Stimulated activated CD8-positive, alpha-beta memory T cell treated with anti-CD3 and anti-CD28 coated beads, Interleukin-15, amount 100 ng/mL, for 24 hours (primary cell): Measurements from ENCODE around the gene DMRTB1.
"Not testable (repeated sequence)": the region's sequence is repeated elsewhere in the genome, so short reads cannot be mapped to it uniquely, and the experiment has no call there.

Experiments used
- DNase-seq: peaks from one replicate; pipeline ENCODE4 v3.0.0-alpha.2; 2020; ENCODE audit warnings: low read depth

The DMRTB1 gene

GRCh38 chr1:53459321-53460175 is at the start of gene DMRTB1:
DMRTB1 (plus strand) TSS chr1:53459399; CDS start chr1:53459454, 55 bp downstream.
- DNase-seq, result no peak

GRCh38 chr1:53409695-53410094 is 49.5 kb upstream of the DMRTB1 start:
- no peak for DNase-seq

- DNase-seq, result no peak
These were observed 49.1 kb upstream of the DMRTB1 start for GRCh38 chr1:53410100-53410541.

- DNase-seq, result no peak
These were observed 48.5 kb upstream of the DMRTB1 start for GRCh38 chr1:53410701-53411100.

GRCh38 chr1:53411541-53412152 is 47.6 kb upstream of the DMRTB1 start:
- no peak for DNase-seq

DNA sequence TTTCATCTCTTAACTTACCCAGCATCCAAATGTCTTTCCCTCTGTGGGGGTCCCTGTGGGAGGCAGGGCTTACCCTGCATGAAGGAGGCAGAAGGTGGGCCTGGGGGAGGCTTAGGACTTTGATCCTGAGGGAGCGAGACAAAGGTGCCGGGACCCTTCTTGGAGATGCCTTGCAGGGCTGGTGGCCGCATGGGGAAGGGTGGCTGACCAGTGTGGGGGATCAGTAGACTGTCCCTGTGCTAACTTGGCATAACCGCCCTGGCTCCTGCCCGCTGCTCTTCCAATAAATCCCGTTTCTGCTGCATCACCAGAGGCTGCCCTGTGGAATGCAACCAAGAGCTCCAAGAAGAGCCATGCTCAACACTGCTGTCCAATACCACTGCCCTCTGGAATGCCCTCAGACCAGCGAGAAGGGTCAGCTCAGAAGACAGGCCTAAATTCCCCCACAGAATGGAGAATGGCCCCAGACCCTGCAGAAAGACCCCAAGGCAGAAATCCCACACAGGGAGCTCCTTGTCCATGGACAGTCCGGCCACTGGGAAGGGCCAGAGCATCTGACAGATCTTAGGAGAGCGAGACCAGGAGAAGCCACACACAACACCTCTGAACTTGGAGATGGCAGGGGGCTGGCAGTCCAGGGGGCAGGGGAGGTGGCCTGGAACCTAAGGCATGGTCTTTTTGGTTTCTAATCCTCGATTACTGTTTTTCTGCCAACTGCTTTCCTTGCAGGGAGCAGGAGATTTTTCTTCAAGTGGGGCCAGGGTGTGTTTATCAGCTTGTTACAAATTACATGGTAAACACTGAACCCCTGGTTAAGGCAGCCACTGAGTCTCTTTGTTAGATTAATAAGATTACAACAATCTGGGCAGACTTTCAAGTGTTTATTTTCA is 46.7 kb upstream of the DMRTB1 start:
- no peak for DNase-seq

GRCh38 chr1:53413175-53414001 is 45.8 kb upstream of the DMRTB1 start:
- no peak for DNase-seq

DNA sequence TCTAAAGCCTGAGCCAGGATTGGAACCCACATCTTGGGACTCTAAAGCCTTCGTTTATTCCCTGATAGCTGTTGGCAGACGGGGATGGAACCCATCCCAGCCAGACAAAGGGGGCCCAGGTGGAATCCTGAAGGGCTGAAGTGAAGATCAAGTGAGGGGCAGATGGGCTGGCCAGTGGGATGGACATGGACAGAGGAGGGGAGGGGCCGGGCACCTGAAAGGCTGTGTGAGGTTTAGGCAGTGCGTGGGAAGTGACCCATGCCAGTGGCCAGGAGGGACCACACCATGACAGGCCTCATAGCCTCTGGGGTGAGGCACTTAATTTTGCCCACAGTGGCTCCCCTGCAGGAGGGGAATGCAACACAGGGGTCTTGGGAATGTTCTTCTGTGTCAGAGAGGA is 44.6 kb upstream of the DMRTB1 start:
- no peak for DNase-seq

- no peak for DNase-seq
These were observed 43.8 kb upstream of the DMRTB1 start for GRCh38 chr1:53415432-53415831.

DNA sequence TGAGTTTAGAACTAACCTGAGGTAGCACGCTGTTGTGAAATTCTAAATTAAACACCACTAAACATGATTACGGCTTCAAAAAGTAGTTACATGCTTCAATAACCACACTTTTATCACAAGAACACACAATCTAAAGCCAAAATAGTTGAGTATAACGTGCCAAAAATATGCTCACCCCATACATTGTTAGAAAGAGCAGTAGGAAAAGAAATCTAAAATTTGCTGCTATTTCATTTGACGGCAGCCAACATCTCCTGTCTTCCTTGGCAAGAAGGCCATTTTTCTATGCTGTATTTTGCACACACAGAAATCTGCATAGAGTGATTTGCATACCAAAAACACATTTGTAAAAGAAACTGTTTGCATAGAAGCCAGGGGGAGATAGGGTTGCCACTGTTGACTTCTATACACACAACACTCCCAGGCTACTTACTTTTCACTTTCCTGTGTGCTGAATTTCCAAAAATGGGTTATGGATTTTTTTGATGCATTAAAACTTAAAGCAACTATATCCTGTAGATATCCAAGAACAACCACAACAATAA is 42.9 kb upstream of the DMRTB1 start:
- DNase-seq, result no peak

DNA sequence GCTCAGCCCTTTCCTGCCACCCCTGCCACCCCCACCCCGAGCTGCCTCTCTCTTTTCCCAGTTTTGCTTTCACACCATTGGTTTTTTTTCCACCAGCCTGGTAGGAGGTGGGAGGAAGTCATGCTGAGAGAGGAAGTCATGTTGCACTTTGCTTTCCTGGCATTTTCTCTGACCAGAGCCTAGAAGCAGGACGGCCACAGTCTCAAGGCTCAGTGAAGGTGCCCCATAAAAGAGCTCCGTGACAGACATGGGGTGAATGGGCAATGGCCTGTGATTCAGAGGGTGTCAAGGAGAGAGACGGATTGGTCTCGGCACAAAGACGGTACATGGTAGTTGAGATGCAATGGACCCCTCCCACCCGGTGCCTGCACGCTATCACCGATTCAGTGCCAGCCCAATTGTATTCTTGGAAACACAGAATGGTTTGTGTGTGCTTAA is 42.1 kb upstream of the DMRTB1 start:
- DNase-seq, result no peak

GRCh38 chr1:53419034-53419433 is 40.2 kb upstream of the DMRTB1 start:
- no peak for DNase-seq

DNA sequence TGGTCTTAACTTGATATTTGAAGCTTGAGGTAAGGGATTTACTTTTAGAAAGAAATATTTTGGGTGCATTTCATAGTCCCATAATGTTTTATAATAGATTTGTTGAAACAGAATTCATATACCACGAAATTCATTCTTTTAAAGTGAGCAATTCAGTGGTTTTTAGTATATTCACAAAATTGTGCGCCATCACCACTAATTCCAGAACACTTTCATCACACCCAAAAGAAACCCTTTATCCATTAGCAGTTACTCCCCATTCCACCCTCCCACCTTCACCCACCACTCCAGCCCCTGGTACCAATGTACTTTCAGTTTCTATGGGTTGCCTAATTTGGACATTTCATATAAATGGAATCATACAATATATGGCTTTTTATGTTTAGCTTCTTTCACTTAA is 38.9 kb upstream of the DMRTB1 start:
- no peak for DNase-seq

DNA sequence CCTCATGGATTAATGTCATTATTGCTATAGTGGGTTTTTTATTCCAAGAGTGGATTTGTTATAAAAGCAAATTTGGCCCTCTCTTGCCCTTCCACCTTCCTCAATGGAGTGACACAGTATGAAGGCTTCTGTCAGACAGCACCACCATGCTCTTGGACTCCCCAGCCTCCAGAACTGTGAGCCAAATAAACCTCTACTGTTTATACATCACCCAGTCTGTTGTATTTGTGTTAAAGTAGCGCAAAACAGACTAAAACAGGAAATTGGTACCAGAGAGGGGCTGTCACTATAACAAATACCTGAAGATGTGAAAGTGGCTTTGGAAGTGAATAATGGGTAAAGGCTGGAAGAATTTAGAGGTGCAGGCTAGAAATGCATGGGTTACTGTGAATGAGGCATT is 38.0 kb upstream of the DMRTB1 start:
- no peak for DNase-seq

- no peak for DNase-seq
These were observed 28.9 kb upstream of the DMRTB1 start for GRCh38 chr1:53430261-53430660.

GRCh38 chr1:53430779-53431178 is 28.4 kb upstream of the DMRTB1 start:
- DNase-seq, result no peak

DNA sequence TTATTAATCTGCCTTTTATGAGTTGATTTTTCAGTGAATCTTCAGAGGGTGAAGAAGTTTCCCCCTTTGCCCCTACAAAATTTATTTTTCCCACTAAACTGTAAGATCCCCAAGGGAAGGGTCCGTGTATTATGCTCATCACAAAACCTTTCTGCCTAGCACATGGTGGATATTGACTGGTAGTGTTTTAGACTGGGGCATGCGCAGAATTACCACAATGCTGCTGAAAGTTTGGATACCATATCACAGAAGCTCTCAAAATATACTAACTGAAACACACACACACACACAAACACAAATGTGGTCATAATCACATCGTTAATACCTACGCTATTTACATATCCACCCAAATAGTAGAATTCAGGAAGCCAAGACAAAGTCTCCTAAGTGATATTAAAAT is 28.0 kb upstream of the DMRTB1 start:
- no peak for DNase-seq

DNA sequence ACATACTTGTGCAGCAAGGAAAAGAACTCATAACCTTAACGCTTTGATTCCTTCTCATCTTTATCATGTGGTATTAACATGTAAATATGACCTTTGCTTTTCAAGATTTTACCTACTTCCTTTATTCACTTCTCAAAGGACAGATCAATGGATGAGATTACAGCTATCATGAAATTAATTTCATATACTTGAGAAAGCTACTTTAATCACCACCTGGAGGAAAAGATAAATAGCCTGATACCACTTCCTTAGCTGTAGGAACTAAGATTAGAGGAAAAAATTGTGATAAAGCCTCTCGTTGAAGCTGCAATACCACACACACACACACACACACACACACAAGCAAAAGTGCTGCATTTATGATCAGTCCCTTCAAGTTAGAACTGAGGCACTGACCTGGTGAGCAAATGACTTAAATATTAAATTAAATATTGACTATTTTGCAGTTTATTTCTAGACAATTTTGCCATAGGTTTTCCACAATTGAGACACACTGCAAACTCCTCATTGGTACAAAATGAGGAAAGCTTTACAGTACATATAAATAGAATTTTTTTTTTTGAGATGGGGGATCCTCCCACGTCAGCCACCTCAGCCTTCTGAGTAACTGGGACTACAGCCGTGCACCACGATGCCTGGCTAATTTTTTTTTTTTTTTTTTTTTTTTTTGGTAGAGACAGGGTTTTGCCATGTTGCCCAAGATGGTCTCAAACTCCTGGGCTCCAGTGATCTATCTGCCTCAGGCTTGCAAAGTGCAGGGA is 27.2 kb upstream of the DMRTB1 start:
- DNase-seq, result no peak

DNA sequence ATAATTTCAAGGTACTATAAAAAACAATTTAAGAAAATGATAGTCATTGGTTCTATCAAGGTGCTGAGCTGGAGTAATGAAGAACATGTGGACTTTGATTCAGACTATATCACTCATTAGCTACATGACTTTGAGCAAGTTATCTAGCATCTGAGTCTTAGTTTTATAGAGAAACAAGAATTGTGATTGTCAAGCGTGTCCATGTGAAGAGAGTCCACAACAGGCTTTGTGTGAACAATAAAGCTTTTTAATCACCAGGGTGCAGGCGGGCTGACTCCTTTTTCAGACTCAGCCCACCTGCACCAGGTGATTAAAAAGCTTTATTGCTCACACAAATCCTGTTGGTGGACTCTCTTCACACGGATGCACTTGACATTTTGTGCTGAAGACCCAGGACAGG is 26.6 kb upstream of the DMRTB1 start:
- DNase-seq, result no peak

DNA sequence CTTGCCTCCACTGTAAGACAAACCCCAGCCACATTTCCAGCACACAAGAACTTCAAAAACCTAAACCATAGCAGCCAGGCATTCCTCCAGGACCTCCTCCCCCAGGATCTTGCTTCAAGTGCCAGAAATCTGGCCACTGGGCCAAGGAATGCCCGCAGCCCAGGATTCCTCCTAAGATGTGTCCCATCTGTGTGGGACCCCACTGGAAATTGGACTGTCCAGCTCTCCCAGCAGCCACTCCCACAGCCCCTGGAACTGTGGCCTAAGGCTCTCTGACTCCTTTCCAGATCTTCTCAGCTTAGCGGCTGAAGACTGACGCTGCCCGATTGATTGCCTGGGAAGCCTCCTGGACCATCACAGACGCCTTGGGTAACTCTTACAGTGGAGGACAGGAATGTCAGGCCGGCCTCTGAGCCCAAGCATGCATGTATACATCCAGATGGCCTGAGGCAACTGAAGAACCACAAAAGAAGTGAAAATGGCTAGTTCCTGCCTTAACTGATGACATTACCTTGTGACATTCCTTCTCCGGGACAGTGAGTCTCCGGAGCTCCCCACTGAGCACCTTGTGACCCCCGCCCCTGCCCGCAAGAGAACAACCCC is 24.7 kb upstream of the DMRTB1 start:
- not testable (repeated sequence) for DNase-seq
